Hepatocyte (in vitro differentiated cells): ENCODE measurements around the gene SYNDIG1.

Experiments used
- EZH2 ChIP-seq: fragments of 200-600 bp; sonication (generic); IDR thresholded peaks from 2 replicates; pipeline ENCODE4 v1.6.1; 2016; ENCODE audit warnings: antibody characterized with exemption, mild to moderate bottlenecking, borderline replicate concordance
- EZH2phosphoT487 ChIP-seq: fragments of 200-600 bp; sonication (generic); IDR thresholded peaks from one replicate; pipeline ENCODE4 v1.6.1; 2018; ENCODE audit warnings: antibody characterized with exemption, mild to moderate bottlenecking, low read depth, moderate library complexity; ENCODE audit not compliant: unreplicated experiment, severe bottlenecking

- no peak for TF ChIP-seq EZH2phosphoT487
- TF ChIP-seq EZH2, result no peak
Measured at GRCh38 chr20:24456398-24456781, 13.0 kb upstream of the SYNDIG1 start.
